OCI-LY1 (cell line): ENCODE measurements around the gene CDH23.

ENCODE experiments used
- H2AFZ ChIP-seq: fragments of 200-600 bp; sonication (generic), shearing (Covaris generic); 2 replicates; pipeline ENCODE4 v1.6.0; 2014; ENCODE audit warnings: antibody characterized with exemption, mild to moderate bottlenecking, low read length
- H3F3A ChIP-seq: fragments of 200-600 bp; sonication (generic), shearing (Covaris generic); 2 replicates; pipeline ENCODE4 v1.6.0; 2014; ENCODE audit warnings: mild to moderate bottlenecking, antibody characterized with exemption, low read length, moderate library complexity; ENCODE audit not compliant: insufficient read depth
- H3K27ac ChIP-seq: fragments of 200-600 bp; sonication (generic); 2 replicates; pipeline ENCODE4 v1.5.1; 2014; ENCODE audit warnings: low read length, mixed run types, mild to moderate bottlenecking, low read depth; ENCODE audit not compliant: poor library complexity, severe bottlenecking
- H3K27me3 ChIP-seq: fragments of 200-600 bp; sonication (generic); 2 replicates; pipeline ENCODE4 v1.6.0; 2014; ENCODE audit warnings: antibody characterized with exemption, mild to moderate bottlenecking, low read length, moderate library complexity; ENCODE audit not compliant: insufficient read depth
- H3K36me3 ChIP-seq: fragments of 200-600 bp; sonication (generic); 2 replicates; pipeline ENCODE4 v1.6.1; 2014; ENCODE audit warnings: mild to moderate bottlenecking, antibody characterized with exemption, low read length, moderate library complexity, mixed read lengths; ENCODE audit not compliant: insufficient read depth
- H3K4me1 ChIP-seq: fragments of 200-600 bp; sonication (generic); 2 replicates; pipeline ENCODE4 v1.5.1; 2014; ENCODE audit warnings: mild to moderate bottlenecking, low read length, moderate library complexity; ENCODE audit not compliant: insufficient read depth, severe bottlenecking
- H3K4me2 ChIP-seq: fragments of 200-600 bp; sonication (generic), shearing (Covaris generic); 2 replicates; pipeline ENCODE4 v1.6.1; 2014; ENCODE audit warnings: low read length
- H3K4me3 ChIP-seq: fragments of 200-600 bp; sonication (generic); 2 replicates; pipeline ENCODE4 v1.5.1; 2014; ENCODE audit warnings: low read length, low read depth, mild to moderate bottlenecking, mixed read lengths; ENCODE audit not compliant: poor library complexity, severe bottlenecking
- H3K79me2 ChIP-seq: fragments of 200-600 bp; shearing (Covaris generic); 2 replicates; pipeline ENCODE4 v1.6.1; 2016; ENCODE audit warnings: mixed run types, low read length, mixed read lengths; ENCODE audit not compliant: insufficient read depth
- H3K9ac ChIP-seq: fragments of 200-600 bp; sonication (generic), shearing (Covaris generic); 2 replicates; pipeline ENCODE4 v1.6.1; 2014; ENCODE audit warnings: mild to moderate bottlenecking, low read length, mixed read lengths
- H3K9me2 ChIP-seq: fragments of 200-600 bp; sonication (generic), shearing (Covaris generic); 2 replicates; pipeline ENCODE4 v1.6.1; 2014; ENCODE audit warnings: low read depth, mild to moderate bottlenecking, low read length, mixed read lengths
- H3K9me3 ChIP-seq: fragments of 200-600 bp; shearing (Covaris generic); 2 replicates; pipeline ENCODE4 v1.6.1; 2014; ENCODE audit warnings: low read length, mixed read lengths
- H4K20me1 ChIP-seq: fragments of 200-600 bp; sonication (generic), shearing (Covaris generic); 2 replicates; pipeline ENCODE4 v1.6.0; 2016; ENCODE audit warnings: mild to moderate bottlenecking, low read length; ENCODE audit not compliant: insufficient read depth
- EZH2 ChIP-seq: fragments of 200-600 bp; sonication (generic), shearing (Covaris generic); IDR thresholded peaks from 2 replicates; pipeline ENCODE4 v1.8.0; 2017; ENCODE audit warnings: borderline replicate concordance, mixed run types, mild to moderate bottlenecking, antibody characterized with exemption, low read length, moderate library complexity, mixed read lengths
- TF ChIP-seq, protein P1 (sequence below): fragments of 200-600 bp; sonication (generic), shearing (Covaris generic); IDR thresholded peaks from 2 replicates; pipeline ENCODE4 v1.5.1; 2017; ENCODE audit warnings: mild to moderate bottlenecking, antibody characterized with exemption, low read length, moderate library complexity, mixed read lengths

Gene CDH23

DNA sequence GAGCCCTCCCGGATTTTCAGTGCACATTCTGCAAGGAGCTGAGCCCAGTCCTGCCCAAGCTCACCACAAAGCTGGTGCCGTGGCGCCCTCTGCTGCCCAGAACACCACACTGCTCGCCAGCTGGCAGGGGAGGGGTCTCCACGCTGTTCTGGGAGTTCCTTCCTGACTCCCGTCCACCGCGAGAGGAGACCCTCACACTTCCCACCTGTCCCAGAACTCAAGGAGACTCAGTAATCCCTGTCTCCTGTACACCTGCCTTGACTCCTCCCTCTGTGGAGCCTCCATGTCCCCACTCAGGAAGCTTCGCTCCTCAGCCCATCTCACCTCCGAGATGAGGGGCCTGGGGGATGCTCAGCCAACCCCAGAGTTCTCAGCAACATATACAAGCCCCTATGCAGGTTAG lies 311.6 kb downstream of the CDH23 start:
- Histone ChIP-seq H3K4me2 (no peak overlapping the region), H3K79me2 (no peaks in the 10 kb centered on the region), H3K27ac (no peak overlapping the region), H2AFZ (no peak overlapping the region), H3K9ac (no peak overlapping the region), H3F3A (no peaks in the 10 kb centered on the region), H3K27me3 (peaks cover 14% of the 10 kb centered on the region; the same call in 1 of the 2 replicates), H3K36me3 (no peaks in the 10 kb centered on the region), H3K9me3 (no peaks in the 10 kb centered on the region), H3K9me2 (no peaks in the 10 kb centered on the region), H3K4me3 (no peak overlapping the region), H4K20me1 (no peaks in the 10 kb centered on the region), H3K4me1 (peaks cover 15% of the 10 kb centered on the region)
- TF ChIP-seq, protein P1, sequence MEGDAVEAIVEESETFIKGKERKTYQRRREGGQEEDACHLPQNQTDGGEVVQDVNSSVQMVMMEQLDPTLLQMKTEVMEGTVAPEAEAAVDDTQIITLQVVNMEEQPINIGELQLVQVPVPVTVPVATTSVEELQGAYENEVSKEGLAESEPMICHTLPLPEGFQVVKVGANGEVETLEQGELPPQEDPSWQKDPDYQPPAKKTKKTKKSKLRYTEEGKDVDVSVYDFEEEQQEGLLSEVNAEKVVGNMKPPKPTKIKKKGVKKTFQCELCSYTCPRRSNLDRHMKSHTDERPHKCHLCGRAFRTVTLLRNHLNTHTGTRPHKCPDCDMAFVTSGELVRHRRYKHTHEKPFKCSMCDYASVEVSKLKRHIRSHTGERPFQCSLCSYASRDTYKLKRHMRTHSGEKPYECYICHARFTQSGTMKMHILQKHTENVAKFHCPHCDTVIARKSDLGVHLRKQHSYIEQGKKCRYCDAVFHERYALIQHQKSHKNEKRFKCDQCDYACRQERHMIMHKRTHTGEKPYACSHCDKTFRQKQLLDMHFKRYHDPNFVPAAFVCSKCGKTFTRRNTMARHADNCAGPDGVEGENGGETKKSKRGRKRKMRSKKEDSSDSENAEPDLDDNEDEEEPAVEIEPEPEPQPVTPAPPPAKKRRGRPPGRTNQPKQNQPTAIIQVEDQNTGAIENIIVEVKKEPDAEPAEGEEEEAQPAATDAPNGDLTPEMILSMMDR = peak; percentile 93
- TF ChIP-seq EZH2 = no peak

DNA sequence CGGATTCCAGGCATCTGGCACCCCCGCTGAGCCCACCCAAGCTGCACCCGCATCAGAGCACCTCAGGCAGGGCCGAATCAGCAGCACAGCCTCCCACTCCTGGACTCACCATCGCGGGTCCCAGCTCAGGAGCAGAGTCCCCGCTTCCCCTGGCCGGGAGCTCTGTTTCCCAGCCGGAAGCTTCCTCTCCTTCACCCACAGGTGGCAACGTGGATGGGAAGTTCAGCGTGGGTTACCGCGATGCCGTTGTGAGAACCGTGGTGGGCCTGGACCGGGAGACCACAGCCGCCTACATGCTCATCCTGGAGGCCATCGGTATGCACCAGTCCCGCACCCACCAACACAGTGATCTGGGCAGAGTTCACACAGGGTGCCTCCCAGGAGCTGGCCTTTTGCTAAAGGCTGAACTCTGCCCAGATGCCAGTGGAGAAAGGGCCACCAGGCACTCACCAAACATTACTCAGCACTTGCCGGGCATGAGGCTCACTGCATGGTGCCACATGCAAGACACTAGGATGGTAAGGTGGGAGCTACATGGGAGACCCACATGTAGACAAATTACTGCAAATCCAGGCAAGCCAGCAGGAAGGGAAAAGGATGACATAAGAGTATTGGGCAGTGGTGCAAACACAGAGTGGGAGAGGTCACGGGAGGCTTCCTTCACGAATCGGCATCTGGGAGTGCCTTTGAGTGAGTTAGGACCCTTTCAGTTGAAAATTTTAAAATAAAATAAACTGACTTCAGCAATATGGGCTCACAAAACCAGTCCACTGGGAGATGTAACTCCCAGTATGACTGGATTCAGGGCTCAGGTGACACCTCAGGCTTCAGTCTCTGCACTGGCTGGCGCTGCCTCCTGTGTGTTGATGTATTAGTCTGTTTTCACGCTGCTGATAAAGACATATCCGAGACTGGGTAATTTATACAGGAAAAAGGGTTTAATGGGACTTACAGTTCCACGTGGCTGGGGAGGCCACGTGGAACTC lies 312.5 kb downstream of the CDH23 start:
- Histone ChIP-seq H3K79me2 (no peaks in the 10 kb centered on the region), H3K9me2 (no peaks in the 10 kb centered on the region), H2AFZ (no peak overlapping the region), H3K27ac (no peak overlapping the region), H3K36me3 (no peaks in the 10 kb centered on the region), H3K9me3 (no peaks in the 10 kb centered on the region), H3F3A (no peaks in the 10 kb centered on the region), H3K4me1 (peaks cover 22% of the 10 kb centered on the region), H3K4me2 (no peak overlapping the region), H3K4me3 (no peak overlapping the region), H4K20me1 (no peaks in the 10 kb centered on the region), H3K27me3 (peaks cover 11% of the 10 kb centered on the region; the same call in 1 of the 2 replicates), H3K9ac (no peak overlapping the region)
- TF ChIP-seq EZH2 = no peak
- TF ChIP-seq, protein P1 = no peak

GRCh38 chr10:71710519-71710918 lies 313.8 kb downstream of the CDH23 start:
- no peak overlapping the region for H3K4me3 ChIP-seq
- H3K9me2 ChIP-seq = no peaks in the 10 kb centered on the region
- no peak overlapping the region for H2AFZ ChIP-seq
- TF ChIP-seq EZH2 = no peak
- TF ChIP-seq, protein P1 = no peak
- H4K20me1 ChIP-seq = no peaks in the 10 kb centered on the region
- no peaks in the 10 kb centered on the region for H3F3A ChIP-seq
- H3K4me1 ChIP-seq = peaks cover 22% of the 10 kb centered on the region
- no peaks in the 10 kb centered on the region for H3K79me2 ChIP-seq
- H3K9me3 ChIP-seq = no peaks in the 10 kb centered on the region
- no peak overlapping the region for H3K9ac ChIP-seq
- H3K4me2 ChIP-seq = no peak overlapping the region
- H3K36me3 ChIP-seq = no peaks in the 10 kb centered on the region
- peaks cover 11% of the 10 kb centered on the region; the same call in 1 of the 2 replicates for H3K27me3 ChIP-seq
- no peak overlapping the region for H3K27ac ChIP-seq
